GM13976 (cell line): Measurements from ENCODE around the gene GPR33.

ENCODE experiments used
- DNase-seq: peaks from one replicate; pipeline ENCODE4 v3.0.0; 2012; ENCODE audit warnings: low spot score
- CTCF ChIP-seq: IDR thresholded peaks from 2 replicates; pipeline ENCODE4 v1.5.1; 2012; ENCODE audit warnings: borderline replicate concordance, mild to moderate bottlenecking; ENCODE audit not compliant: insufficient read depth; ENCODE audit errors: extremely low read depth, missing control alignments, control extremely low read depth
- in situ Hi-C: fragments of 300-500 bp; cut with MboI; formaldehyde crosslinking; loops from one replicate; pipeline ENCODE4 v1.12.0; 2022; ENCODE audit warnings: low sequenced_read_pairs, mixed read lengths, inconsistent platforms; ENCODE audit not compliant: unreplicated experiment

GPR33 gene, protein sequence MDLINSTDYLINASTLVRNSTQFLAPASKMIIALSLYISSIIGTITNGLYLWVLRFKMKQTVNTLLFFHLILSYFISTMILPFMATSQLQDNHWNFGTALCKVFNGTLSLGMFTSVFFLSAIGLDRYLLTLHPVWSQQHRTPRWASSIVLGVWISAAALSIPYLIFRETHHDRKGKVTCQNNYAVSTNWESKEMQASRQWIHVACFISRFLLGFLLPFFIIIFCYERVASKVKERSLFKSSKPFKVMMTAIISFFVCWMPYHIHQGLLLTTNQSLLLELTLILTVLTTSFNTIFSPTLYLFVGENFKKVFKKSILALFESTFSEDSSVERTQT

DNA sequence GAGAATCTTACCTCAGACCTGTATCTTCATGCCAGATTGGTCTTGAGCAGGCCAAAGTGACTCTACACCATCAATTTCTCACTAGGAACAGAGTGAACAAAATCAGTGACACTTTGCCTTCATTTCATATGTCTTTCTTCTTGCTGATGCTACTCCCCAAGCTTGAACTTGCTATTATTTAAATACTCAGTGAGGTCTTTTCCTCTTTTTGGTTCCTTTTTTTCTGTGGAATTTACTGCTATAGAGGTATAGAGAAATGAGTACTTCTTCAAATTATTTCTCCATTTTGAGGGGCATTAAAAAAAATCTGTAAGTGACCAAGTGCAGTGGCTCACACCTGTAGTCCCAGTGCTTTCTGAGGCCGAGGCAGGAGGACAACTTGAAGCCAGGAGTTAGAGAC lies at the start of gene GPR33:
GPR33 (minus strand) TSS at position 154 of the 400 bp plus-strand sequence. CDS start 4,074 bp downstream, outside the sequence.
- in situ Hi-C loops = no loop called here
- no peak for TF ChIP-seq CTCF
- no peak for DNase-seq

GRCh38 chr14:31536201-31536960 lies 48.5 kb upstream of the GPR33 start:
- DNase-seq = no peak
- no peak for TF ChIP-seq CTCF
- in situ Hi-C loops = no loop called here

DNA sequence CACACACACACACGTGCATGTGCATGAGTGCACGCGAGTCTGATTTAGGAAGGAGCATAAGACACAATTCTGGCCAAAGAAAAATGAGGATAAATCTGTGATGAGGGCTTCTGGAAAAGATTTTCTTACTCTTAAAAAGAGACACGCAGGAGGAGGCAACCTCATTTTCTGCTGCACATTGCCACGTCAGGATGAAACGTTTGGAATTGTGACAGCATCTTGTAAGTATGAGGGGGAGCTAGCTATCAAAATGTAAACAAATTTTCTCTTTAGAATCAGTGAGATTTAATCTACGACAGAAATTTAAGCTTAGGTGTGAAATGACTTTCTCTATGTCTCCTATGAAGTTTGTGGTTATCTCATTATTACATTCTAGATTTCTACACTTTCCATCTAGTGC lies 42.3 kb upstream of the GPR33 start:
- in situ Hi-C loops = no loop called here
- DNase-seq = no peak
- TF ChIP-seq CTCF = no peak

DNA sequence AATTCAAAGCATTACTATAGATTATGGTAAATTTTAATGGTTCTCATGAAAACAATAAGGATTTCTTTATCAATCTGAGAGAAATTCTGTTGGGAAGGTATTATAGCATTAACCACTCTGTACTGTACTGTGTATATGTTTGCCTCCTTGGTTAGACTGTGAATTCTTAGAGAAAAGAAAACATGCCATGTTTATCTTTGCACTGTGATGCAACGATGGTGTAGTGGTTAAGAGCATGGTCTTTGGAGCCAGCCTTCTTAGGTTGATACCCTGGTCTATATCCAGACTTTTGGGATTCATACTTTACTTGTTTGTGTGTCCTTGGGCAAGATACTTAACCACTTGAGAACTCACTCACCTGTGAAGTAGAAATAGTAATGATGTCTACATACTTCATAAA lies 41.2 kb upstream of the GPR33 start:
- TF ChIP-seq CTCF = no peak
- in situ Hi-C loops = no loop called here
- no peak for DNase-seq

DNA sequence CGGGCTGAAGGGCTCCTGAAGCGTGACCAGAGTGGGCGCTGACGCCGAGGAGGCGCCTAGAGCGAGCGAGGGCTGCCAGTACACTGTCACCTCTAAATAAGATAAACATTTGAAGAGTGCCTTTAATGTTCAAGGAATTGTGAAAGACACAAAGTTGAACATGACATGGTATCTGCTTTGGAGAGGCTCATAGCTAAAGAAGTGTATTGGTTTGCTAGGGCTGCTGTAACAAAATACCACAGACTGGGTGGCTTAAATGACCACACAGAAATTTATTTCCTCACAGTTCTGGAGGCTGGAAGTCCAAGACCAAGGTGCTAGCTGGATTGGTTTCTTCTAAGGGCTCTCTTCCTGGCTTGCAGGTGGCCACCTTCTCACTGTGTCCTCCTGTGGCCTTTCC lies 39.7 kb upstream of the GPR33 start:
- in situ Hi-C loops = no loop called here
- no peak for TF ChIP-seq CTCF
- DNase-seq = no peak

DNA sequence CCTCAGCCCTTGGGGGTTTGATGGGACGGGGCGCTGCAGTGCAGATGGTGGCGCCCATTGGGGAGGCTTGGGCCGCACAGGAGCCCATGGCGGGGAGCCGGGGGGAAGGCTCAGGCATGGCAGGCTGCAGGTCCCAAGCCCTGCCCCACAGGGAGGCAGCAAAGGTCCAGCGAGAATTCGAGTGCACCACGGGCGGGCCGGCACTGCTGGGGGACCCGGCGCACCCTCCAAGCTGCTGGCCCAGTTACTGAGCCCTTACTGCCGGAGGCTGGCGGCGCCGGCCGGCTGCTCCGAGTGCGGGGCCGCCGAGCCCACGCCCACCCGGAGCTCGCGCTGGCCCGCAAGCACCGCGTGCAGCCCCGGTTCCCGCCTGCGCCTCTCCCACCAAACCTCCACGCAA lies 39.2 kb upstream of the GPR33 start:
- in situ Hi-C loops = no loop called here
- DNase-seq = no peak
- TF ChIP-seq CTCF = no peak

DNA sequence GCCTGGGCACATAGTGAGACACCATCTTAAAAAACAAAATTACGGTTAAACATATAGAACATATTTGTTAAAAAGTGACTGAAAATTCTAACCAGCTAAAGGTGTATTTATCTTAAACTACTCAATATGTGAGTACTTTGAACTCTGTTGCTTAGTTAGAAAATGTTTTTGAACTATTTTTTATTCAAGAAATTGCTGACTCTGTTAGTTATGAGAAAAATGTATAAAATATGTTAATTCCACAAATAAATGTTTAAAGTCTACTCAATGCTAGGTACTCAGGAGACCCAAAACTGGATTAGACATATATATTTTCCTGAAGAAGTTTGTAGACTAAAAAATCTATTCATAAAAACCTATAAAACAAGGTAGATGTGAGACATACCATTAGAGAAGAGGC lies 23.0 kb upstream of the GPR33 start:
- in situ Hi-C loops = loop anchor here (10.0 to 25.0 kb wide), 4 partner anchors 401 to 1051 kb away; no protein-coding TSS in a partner anchor
- TF ChIP-seq CTCF = no peak
- DNase-seq = no peak
